GM18519 (cell line): ENCODE measurements around the gene HBP1.
"Not testable (repeated sequence)": the region's sequence is repeated elsewhere in the genome, so short reads cannot be mapped to it uniquely, and the experiment has no call there.

Experiments used
- ATAC-seq: cut with Tn5 transposase; IDR thresholded peaks from one replicate; pipeline ENCODE4 v1.9.1; 2021; ENCODE audit warnings: mild to moderate bottlenecking, moderate library complexity; ENCODE audit not compliant: unreplicated experiment, low FRiP score

HBP1 gene

GRCh38 chr7:107220356-107220755, 51.6 kb downstream of the HBP1 start:
- no peak for ATAC-seq

DNA sequence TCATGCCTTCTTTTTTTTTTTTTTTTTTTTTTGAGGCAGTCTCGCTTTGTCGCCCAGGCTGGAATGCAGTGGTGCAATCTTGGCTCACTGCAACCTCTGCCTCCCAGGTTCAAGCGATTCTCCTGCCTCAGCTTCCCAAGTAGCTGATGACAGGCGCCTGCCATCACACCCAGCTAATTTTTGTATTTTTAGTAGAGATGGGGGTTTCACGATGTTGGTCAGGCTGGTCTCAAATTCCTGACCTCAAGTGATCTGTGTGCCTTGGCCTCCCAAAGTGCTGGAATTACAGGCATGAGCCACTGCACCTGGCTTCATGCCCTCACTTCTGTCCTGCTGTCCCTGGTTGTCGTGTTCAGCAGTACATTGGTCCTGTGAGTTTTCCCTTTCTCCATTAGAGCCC, 52.0 kb downstream of the HBP1 start:
- ATAC-seq: not testable (repeated sequence)

- no peak for ATAC-seq
These were observed 55.8 kb downstream of the HBP1 start for GRCh38 chr7:107224374-107225223.

DNA sequence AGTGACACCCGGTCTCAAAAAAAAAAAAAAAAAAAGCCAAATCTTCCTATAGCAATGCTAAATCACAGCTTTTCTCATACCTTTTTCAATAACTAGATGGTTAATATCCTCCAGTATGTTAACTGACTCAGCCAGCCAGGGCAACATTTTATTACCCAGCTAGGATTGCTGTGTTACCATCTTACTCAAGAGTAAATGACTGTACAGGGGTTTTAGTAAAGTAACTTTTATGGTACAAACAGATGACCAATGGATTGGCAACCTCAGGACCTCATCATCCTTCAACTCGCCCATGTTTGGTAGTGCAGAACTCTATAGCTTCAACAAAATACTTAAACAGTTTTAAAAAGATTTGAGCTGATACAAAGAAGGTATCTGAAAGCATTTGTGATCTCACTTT, 59.5 kb downstream of the HBP1 start:
- no peak for ATAC-seq

- ATAC-seq: no peak
These were observed 61.5 kb downstream of the HBP1 start for GRCh38 chr7:107230334-107230733.

DNA sequence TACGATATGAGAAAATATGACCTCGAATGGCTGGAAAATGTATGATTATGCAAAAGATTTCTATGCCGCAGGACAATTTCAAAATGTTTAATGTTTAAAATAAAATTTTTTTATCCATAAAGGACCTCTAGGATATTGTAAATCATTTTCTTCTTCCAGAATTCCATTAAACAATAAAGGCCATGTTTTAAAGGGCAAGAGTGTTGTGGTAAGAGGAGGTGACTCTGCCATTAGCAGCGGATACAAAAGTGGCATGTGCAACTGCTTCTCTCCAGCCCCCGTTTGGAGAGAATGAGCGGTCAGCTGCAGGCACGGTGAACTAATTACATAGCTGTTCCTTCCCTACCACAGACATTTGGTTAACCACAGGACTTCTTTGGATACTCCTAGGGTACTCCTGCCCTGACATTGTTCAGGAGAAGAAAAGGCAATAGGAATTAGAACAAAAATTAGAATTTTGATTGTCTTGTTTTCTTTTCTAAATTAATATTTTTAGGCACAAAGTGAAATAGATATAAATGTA, 63.8 kb downstream of the HBP1 start:
- no peak for ATAC-seq

DNA sequence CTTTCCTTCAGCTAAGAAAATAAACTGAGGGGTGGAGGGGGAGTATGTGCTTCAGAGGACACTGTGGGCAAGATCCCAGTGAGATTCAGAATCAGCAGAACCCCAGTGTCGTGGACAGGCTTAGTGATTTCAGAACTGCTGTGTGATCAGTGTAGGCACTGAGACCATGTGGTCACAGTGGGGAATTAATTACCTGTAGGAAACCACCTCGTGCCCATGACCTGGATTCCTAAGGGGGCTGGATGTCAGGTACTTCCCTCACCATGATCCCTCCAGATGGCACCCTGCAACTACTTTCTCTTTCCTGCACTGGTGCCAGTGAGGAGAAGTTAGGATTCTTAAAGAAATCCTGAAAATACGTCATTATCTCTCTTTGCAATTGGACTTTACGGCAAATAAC, 64.4 kb downstream of the HBP1 start:
- ATAC-seq: no peak

GRCh38 chr7:107233981-107234380, 65.2 kb downstream of the HBP1 start:
- no peak for ATAC-seq

DNA sequence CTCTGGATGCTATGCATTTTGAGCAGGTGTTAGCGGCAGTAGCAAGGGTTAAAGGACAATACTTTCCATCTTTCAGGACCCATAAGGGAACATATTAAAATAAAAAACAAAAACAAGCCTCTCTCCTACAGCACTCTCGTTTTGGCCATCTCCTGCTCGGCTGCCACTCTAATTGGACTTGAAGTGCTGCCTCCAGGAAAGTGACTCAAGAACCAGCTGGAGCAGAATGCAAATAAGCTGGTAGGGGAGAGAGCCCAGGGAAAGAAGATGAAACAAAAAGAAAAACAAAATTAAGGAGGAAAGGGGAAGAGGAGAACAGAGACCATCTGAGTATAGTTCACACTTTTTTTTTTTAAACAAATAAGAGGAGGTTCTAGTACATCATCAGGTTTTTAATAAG, 65.6 kb downstream of the HBP1 start:
- ATAC-seq: no peak

DNA sequence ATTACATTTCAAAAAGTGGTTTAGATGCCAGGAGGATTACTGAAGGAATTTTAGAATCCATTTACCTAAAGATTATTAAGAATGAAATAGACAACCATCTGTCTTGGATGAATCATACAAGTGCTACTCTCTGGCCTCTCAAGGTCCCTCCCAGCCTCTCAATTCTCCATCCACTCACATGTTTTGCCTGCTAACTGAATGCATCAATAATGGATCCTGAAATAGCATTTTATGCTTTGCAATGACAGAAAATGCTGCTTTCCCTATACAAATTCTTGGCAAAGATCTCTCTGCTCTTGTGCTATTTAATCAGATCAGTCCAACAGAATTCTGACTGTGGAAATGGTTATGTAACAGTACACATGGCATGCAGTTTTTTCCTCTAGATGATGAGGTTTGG, 68.1 kb downstream of the HBP1 start:
- no peak for ATAC-seq

DNA sequence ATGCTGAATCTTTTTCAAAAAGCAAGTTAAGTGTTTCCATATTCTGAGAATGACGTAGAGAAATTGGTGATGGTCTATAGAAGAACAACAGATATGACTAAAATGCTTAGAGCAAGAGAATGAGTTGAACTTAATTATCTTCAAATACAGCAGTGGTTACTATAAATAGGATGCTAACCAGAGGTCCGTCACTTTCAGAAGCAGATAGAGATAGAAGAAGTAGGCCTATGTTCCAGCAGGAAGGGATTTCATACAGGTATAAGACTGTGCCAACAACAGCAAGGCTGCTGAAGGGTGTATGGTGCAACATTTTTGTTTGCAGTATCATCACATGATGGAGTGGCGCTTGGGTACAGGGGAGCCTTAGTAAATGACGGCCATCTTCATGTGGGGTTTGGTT, 68.6 kb downstream of the HBP1 start:
- no peak for ATAC-seq

DNA sequence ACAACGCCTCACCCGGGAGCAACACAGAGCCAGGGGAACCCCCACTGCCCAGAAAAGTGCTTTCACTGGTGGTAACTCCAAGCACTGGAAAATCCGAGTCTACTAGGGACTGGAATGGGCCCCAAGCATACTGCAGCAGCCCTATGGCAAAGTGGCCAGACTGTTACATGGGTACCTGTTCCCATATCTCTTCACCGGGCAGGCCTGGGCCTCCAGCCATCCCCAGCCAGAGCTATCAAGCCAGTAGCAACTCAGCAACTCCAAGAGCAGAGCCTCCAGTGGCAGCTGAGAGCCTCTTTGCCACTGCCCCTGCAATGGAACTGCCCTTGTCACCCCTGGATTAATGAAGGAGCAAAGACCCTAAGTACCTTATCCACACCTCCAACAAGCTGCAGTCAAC, 73.5 kb downstream of the HBP1 start:
- no peak for ATAC-seq

- ATAC-seq: no peak
These were observed 75.8 kb downstream of the HBP1 start for GRCh38 chr7:107244613-107245012.

DNA sequence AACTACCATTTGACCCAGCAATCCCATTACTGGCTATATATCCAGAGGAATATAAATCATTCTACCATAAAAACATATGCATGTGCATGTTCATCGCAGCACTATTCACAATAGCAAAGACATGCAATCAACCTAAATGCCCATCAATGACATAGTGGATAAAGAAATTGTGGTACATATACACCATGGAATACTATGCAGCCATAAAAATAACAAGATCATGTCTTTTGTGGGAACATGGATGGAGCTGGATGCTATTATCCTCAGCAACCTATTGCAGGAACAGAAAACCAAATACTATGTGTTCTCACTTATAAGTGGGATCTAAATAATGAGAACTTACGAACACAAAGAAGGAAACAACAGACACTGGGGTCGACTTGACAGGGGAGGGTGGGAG, 78.0 kb downstream of the HBP1 start:
- ATAC-seq: not testable (repeated sequence)

GRCh38 chr7:107248551-107249316, 79.9 kb downstream of the HBP1 start:
- no peak for ATAC-seq

DNA sequence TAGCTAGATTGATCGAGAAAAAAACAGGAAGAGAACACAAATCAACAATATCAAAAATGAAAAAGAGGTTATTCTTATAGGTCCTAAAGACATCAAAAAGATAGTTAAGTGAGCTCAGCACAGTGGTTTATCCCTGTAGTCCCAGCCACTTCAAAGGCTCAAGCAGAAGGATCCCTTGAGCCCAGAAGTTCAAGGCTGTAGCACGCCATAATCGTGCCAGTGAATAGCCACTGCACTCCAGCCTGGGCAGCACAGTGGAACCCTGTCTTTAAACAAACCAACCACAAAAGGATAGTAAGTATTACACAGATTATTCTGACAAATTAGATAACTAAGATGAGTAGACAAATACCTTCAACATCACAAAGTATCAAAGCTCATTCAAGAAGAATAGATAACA, 83.2 kb downstream of the HBP1 start:
- ATAC-seq: no peak
